ENCODE results near the gene IPO13. TPM values are rescaled to one million over a fixed set of nuclear protein-coding genes. Genes with fewer than 3 reads are reported as not detected.
A peak's percentile ranks its signal among the peaks of the same experiment; 100 is the strongest.

IPO13 gene
- total RNA-seq, 1 experiment from 2014 or later: 27.6 TPM

DNA sequence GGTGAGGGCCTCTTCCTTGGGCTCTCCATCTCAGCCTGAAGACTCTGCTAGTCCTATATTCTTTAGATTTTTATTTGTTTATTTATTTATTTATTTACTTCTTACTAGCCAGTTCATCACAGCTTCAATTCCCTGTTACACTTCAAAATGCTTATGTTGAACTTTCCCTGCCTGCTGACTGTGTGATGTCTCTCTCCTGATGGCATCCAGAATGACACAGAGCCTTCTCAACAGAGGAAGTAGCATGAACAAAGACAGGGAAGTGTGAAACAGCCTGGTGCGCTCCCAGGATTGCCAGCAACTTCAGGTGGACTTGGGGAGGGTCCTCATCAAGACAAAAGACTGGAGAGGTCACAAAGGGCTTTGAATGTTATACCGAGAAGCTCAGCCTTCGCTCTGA, 4.3 kb upstream of the IPO13 start:
- in situ Hi-C loops (cut with HindIII; ENCODE audit: low pct_unique_long_range_greater_than_20kb, low sequenced_read_pairs): no loop called here
- DNase-seq (ENCODE audit: low read depth, low spot score): no peak

DNA sequence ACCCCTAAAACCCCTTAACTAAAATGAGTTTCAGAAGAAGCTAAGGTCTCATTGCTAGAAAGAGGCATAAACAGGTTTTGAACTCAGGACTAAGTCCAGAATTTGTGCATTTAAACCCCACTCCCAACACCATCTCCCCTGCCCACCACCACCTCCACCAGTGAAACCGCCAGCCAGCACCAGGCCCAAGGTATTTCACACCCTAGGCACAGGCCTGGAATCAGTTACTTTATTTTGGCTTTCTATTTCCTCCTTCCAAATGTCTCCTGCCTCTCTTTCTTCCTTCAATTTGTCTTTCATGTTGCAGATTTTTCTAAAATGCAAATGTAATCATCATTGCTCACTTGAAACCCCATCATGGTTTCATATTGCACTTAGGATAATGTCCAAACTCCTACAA, 1.9 kb upstream of the IPO13 start:
- in situ Hi-C loops (cut with HindIII; ENCODE audit: low pct_unique_long_range_greater_than_20kb, low sequenced_read_pairs): no loop called here
- DNase-seq (ENCODE audit: low read depth, low spot score): no peak

DNA sequence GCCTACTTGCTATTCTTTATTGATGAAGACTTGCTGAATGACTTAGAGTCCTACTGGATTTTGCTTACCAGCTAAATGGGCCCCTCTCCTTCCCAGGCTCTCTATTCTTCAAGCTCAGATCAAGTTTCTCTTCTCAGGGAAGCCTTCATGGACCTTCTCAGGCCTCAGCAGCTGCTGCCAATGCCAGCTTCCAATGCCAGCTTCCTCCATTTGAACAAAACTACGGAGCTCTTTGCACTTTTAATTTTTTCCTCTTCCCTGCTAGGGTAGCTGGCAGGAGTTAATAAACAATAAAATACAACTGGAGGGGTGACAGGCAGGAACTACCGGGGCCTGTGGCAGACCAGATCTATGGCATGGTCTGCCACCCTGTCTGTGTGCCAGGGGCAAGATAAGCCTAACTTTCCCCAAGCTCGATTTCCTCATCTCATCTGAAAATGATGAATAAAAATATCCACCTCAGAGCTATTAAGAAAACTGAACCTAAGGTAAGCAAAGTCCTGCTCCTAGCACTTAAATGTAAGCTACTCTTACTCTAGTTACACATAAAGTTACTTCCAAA, 995 bp upstream of the IPO13 start:
- in situ Hi-C loops (cut with HindIII; ENCODE audit: low pct_unique_long_range_greater_than_20kb, low sequenced_read_pairs): no loop called here

DNA sequence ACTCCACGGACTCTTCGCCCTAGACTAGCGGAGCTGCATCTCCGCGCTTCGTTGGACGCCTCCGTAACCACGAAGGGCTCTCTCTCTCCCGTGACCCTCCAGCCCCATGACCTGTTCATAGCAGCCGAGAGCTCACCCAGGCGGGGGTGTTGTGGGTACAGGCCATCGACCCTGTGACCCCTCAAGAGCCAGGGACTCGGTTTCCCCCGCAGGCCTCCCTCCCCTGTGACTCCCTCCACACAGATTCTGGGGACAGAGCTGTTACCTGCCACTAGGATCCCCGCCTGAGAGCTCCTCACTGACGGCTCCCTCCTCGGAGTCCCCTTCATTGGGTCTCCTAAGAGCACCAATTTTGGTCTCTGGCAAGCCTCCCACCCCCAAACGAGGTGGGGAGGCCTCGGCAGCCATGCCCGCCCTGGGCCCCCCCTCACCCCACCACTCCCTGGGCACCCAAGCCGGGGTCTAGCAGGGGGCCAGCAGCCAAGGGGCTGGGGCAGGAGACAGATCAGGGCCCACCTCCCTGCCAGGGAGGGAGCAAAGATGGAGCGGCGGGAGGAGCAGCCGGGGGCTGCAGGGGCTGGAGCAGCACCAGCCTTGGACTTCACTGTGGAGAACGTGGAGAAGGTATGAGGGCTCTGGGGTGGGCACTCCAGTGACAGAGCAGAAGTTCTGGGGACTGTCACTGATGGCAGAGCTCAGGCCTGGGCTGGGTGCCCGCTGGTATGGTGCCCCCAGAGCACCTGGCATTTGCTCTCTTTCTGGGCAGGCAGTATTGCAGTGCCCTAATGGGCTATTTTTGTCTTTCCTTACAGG, 517 bp downstream of the IPO13 start:
- DNase-seq (ENCODE audit: low read depth, low spot score): no peak
- in situ Hi-C loops (cut with HindIII; ENCODE audit: low pct_unique_long_range_greater_than_20kb, low sequenced_read_pairs): no loop called here

More for the DNA sequence above, 995 bp upstream of the IPO13 start:
- DNase-seq (ENCODE audit: low read depth, low spot score): no peak

DNA sequence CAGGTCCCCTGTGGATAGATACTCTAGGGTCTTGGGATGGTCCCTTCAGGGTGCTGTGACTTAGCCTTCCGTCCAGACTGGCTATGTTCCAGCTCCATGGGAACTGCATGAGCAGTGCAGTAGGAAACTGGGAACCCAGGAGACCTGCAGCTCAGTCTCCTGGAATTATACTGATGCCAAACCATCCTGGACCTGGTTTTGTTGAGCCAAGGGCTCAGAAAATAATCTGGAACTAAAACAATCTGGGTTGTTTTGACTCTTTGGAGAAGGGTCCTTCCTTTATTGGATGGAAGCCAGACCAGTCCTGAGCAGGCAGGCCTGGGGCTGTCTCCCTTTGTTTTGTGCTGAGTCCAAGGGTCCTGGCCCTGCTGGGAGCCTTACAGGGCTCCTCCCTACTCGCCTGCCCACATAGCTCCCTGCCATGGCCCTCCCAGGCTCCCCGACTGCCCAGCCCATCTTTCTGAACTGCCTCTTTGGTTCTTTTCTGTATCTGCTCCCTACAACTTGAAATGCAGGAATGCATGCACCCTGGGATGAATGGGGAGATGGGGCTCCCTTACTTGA, 1.2 kb downstream of the IPO13 start:
- no peak for DNase-seq (ENCODE audit: low read depth, low spot score)
- in situ Hi-C loops (cut with HindIII; ENCODE audit: low pct_unique_long_range_greater_than_20kb, low sequenced_read_pairs): no loop called here

DNA sequence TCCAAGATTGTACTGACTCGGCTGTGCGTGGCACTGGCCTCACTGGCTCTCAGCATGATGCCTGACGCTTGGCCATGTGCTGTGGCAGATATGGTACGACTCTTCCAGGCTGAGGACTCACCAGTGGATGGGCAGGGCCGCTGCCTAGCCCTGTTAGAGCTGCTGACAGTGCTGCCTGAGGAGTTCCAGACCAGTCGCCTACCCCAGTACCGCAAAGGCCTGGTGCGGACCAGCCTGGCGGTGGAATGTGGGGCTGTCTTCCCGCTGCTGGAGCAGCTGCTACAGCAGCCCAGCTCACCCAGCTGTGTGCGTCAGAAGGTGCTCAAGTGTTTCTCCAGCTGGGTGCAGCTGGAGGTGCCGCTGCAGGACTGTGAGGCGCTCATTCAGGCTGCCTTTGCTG, 2.9 kb downstream of the IPO13 start:
- in situ Hi-C loops (cut with HindIII; ENCODE audit: low pct_unique_long_range_greater_than_20kb, low sequenced_read_pairs): no loop called here
- no peak for DNase-seq (ENCODE audit: low read depth, low spot score)

DNA sequence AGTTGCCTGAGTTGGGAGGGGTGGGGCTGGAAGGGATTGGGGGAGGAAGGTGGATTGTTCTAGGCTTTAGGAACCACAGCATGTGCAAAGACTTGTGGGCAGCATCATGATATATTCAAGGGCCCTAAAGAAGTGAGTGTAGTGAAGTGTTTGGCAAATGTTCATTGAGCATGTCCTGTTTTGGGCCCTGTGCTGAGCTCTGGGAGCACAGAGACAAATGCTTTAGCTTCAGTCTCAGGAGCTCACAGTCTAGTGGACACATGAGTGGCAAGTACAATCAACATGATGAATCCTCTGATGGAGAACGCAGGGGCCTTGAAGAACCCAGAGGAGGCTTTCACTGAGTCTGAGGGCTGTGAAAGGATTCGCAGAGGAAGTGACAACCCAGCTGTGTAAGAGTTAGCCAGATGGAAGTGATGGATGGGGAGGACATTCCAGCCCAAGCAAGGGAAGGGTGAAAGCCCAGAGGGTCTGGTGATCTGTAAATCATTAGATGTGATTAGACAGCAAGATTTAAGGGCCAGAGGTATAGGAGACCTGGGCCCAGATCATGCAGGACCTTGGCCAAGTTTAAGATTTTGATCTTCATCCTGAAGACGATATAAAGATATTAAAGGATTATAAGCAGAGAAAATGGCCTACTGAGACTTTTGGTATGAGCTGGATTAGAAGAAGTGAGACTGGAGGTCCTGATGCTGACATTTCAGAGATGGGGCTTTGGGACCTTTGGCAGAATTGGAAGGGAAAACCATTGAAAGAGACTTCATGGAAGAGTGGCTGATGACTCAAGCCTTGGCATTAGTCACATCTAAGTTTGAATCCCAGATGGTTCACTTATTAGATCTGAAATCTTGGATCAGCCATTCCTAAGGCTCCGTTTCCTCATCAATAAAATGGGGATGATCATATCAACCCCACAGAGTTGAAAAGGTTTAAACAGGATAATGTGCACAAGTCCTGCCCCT, 4.6 kb downstream of the IPO13 start:
- in situ Hi-C loops (cut with HindIII; ENCODE audit: low pct_unique_long_range_greater_than_20kb, low sequenced_read_pairs): no loop called here
- no peak for DNase-seq (ENCODE audit: low read depth, low spot score)

DNA sequence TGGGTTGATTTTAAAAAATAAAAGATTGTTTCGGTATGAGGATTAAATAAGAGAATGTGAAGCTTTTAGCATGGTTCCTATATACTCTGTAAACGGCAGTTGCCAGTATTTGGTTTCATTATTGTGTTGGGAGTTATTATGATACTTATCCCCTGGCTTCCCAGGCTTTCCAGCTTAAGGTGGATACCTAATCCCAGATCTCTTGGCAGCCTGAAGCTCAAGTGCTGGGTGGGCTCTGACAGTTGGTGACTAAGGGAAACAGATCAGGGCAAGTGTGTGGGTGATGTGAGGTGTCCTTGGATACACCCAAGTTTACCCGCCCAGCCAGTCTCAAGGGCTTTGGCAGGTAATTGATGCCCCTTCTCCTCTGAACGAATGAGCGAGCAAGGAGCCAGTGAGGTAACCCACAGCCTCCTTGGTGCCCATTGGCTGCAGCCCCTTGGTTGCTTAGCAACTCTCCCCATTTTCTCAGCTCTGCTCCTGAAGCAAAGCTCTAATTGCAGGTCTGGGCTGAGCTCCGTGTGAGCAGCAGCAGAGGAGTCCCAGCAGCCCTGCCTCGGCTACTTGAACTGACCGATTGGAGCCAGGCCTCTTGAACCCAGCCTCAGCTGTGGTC, 6.1 kb downstream of the IPO13 start:
- DNase-seq (ENCODE audit: low read depth, low spot score): no peak
- in situ Hi-C loops (cut with HindIII; ENCODE audit: low pct_unique_long_range_greater_than_20kb, low sequenced_read_pairs): no loop called here

DNA sequence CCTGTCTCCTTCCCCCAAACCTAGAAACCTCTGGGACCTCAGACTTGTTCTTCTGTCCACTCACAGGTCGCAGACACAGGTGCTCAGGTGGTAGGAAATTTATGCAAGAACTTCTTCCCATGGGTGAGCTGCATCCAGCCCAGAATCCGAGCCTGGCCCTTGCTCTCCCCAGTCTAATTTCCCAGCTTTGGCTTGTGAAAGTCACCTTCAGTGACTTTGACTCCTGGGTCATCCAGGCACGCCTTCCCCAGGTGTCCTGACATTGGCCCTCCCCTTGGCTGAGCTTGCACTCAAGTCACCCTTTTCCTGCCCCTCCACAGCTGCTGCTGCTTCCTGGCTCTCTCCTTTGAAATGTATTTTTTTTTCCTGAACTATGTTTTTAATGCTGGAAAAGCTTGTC, 6.6 kb downstream of the IPO13 start:
- in situ Hi-C loops (cut with HindIII; ENCODE audit: low pct_unique_long_range_greater_than_20kb, low sequenced_read_pairs): no loop called here
- no peak for DNase-seq (ENCODE audit: low read depth, low spot score)

DNA sequence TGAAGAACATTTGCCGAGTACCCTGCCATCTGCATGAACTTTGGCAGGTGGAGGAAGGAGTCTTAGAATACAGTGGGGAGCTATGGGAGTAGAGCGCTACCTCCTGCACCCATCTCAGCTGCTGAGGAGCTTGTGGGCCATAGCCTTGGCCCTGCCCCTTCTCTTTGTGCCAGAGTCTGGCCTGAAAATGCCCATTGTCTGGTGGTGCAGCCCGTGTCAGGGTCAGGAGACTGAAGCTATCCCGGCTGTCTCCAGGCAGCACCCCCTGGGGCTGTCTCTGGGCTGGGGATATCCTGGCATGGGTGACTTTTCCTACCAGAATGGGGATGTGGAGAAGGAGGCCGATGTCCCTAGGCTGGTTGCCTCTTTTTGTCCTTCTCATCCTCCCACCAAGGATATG, 7.3 kb downstream of the IPO13 start:
- peak; percentile 34 for DNase-seq (ENCODE audit: low read depth, low spot score)
- in situ Hi-C loops (cut with HindIII; ENCODE audit: low pct_unique_long_range_greater_than_20kb, low sequenced_read_pairs): no loop called here

DNA sequence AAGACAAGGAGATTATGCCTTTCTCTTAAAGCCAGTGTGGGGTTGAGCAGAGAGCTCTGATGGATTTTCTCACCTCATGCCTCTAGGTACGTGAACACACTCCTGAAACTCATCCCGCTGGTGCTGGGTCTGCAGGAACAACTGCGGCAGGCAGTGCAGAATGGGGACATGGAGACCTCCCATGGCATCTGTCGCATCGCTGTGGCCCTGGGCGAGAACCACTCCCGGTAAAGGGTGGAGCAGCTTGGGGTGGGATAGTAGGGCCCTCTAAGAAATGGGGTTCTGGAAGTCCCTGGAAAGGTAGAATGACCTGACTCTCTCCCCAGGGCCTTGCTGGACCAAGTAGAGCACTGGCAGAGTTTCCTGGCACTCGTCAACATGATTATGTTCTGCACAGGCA, 9.5 kb downstream of the IPO13 start:
- in situ Hi-C loops (cut with HindIII; ENCODE audit: low pct_unique_long_range_greater_than_20kb, low sequenced_read_pairs): no loop called here
- DNase-seq (ENCODE audit: low read depth, low spot score): no peak

DNA sequence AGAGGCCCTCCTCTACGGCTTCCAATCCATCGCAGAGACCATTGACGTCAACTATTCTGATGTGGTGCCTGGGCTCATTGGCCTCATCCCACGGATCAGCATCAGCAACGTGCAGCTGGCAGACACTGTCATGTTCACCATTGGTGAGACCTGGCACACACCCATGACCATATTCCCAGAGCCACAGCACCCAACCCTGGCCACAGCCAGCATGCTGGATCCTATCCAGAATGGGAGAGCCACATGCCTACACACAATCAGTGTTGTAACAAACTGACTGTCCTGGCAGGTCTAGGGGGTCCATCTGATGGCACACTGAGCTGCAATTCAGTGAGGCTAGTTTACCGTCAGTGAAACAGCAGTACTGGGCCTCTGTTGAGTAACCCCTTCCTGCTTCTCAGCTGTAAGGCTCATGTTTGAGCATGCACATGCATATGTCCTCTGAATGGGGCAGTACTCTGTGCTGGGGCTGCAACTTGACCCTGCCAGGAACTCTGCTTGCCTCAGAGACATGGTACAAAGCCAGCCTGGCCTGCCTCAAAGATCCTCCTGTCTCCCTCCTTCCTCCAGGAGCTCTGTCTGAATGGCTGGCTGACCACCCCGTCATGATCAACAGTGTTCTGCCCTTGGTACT, 10.8 kb downstream of the IPO13 start:
- in situ Hi-C loops (cut with HindIII; ENCODE audit: low pct_unique_long_range_greater_than_20kb, low sequenced_read_pairs): no loop called here
- no peak for DNase-seq (ENCODE audit: low read depth, low spot score)

DNA sequence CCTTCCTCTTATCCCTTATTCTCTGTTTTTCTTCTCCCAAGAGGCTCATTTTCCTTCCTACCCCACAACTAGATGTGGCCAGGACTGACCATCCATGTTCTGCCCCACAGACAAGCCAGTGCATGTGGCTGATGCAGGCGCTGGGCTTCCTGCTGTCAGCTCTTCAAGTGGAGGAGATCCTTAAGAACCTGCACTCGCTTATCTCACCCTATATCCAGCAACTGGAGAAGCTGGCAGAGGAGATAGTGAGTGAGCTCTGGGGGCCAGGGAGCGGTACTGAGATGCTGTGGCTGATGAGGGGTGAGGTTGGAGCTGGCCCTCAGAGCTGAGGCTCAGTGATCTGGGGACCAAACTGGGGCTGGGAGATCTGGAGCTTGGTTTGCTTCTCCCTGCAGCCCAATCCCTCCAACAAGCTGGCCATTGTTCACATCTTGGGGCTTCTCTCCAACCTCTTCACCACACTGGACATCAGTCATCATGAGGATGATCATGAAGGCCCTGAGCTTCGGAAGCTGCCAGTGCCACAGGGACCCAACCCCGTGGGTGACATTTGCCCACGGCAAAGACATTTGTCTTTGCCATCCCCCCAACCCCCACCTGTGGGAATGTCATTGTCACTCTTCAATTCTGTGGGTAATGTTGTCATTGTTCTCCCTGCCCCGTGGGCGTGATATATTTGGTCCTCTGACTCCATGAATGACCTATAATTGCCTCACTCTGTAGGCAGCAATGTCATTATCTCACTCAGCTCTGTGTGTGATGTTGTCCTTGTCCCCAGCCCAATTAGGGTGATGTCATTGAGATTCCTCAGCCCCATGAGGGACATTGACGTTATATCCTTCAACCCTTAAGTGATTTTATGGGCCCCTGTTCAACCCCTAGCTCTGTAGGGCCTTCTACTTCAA, 11.9 kb downstream of the IPO13 start:
- DNase-seq (ENCODE audit: low read depth, low spot score): no peak
- in situ Hi-C loops (cut with HindIII; ENCODE audit: low pct_unique_long_range_greater_than_20kb, low sequenced_read_pairs): no loop called here

DNA sequence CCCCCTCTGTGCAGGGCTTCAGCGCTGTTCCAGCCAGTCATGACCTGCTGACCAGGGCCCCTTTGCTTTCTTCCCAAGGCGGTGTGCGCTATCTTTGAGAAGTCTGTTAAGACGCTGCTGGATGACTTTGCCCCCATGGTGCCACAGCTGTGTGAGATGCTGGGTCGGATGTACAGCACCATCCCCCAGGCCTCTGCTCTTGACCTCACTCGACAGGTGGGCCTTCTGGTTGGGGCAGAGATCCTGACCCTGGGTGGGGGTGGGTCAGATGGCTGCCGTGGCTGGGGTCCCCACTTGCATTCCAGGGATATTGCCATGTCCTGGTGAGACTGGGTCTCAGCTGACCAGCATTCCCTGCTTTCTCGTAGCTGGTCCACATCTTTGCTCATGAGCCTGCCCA, 14.0 kb downstream of the IPO13 start:
- no peak for DNase-seq (ENCODE audit: low read depth, low spot score)
- in situ Hi-C loops (cut with HindIII; ENCODE audit: low pct_unique_long_range_greater_than_20kb, low sequenced_read_pairs): no loop called here

DNA sequence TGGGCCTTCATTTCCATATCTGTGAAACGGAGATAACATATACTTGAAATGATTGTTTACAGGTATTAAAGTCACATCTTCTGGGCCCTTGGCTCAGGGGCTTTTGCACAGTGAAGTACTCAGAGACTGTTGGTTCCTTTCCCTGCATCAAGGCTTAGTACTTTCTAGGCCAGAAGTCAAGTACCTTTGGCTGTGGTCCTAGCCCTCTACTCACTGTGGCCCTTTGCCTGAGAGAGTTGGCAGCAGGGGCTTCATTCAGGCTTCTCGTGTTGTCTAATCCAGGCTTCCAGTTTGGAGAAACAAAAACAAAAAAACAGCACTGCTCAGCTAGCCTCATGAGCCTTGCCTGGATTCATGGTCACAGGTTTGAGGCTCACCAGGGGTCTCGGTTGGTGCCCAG, 14.9 kb downstream of the IPO13 start:
- no peak for DNase-seq (ENCODE audit: low read depth, low spot score)
- in situ Hi-C loops (cut with HindIII; ENCODE audit: low pct_unique_long_range_greater_than_20kb, low sequenced_read_pairs): no loop called here

DNA sequence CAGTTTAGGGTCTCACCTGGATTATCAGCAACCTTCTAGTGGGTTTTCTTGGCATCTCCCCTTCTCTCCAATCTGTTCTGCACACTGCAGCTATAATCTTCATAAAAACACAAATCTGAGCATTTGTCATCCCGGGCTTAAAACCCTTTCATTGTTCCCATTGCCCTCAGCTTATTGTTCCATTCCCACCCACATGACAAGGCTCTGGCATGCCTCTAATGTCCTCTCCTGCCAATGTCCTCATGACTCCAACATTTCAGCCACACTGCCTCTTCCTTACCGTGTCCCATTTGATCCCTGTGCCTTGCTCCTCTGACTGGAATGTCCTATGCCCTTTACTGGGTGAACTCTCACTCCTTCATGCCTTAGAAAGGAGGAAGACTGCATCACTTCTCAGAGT, 15.6 kb downstream of the IPO13 start:
- no peak for DNase-seq (ENCODE audit: low read depth, low spot score)
- in situ Hi-C loops (cut with HindIII; ENCODE audit: low pct_unique_long_range_greater_than_20kb, low sequenced_read_pairs): no loop called here

All from SK-MEL-5 (cell line).